ENCODE measurements around the gene GIMAP8. TPM values are rescaled to one million over a fixed set of nuclear protein-coding genes. Genes with fewer than 3 reads are reported as not detected.

GIMAP8 gene
- total RNA-seq, 1 donor from 2014 or later, result not detected

DNA sequence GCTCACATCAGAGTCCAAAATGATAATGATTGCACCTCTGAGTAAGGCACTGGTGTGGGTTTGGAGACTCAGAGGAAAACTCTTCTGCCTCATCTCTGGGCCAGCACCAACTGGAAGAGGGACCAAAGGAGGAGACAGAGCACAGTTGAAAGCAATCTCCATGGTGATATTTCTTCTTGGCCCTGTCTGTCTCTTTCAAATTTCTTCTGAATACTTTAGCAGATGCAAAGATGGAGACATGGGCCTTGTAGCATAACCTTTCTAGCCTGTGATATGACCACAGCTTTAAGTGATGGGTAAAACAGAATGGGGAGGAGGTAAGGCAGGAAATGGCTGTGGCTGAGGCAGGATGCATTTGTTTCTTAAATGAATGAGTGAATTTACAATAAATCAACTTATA lies 52.1 kb downstream of the GIMAP8 start:
- Mint-ChIP-seq H3K36me3 (ENCODE audit: unreplicated experiment) (peaks cover 7% of the 10 kb centered on the region), H3K27ac (ENCODE audit: unreplicated experiment) (no peak overlapping the region), H3K27me3 (ENCODE audit: unreplicated experiment) (peaks cover 1% of the 10 kb centered on the region), H3K4me1 (ENCODE audit: low read depth, unreplicated experiment) (no peaks in the 10 kb centered on the region), H3K9me3 (ENCODE audit: unreplicated experiment) (peaks cover 5% of the 10 kb centered on the region), H3K4me3 (ENCODE audit: unreplicated experiment) (no peak overlapping the region)
- TF ChIP-seq, protein P1, sequence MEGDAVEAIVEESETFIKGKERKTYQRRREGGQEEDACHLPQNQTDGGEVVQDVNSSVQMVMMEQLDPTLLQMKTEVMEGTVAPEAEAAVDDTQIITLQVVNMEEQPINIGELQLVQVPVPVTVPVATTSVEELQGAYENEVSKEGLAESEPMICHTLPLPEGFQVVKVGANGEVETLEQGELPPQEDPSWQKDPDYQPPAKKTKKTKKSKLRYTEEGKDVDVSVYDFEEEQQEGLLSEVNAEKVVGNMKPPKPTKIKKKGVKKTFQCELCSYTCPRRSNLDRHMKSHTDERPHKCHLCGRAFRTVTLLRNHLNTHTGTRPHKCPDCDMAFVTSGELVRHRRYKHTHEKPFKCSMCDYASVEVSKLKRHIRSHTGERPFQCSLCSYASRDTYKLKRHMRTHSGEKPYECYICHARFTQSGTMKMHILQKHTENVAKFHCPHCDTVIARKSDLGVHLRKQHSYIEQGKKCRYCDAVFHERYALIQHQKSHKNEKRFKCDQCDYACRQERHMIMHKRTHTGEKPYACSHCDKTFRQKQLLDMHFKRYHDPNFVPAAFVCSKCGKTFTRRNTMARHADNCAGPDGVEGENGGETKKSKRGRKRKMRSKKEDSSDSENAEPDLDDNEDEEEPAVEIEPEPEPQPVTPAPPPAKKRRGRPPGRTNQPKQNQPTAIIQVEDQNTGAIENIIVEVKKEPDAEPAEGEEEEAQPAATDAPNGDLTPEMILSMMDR (IDR thresholded peaks at IDR 0.05; ENCODE audit: partially characterized antibody, unreplicated experiment), result no peak
- no peak for DNase-seq

DNA sequence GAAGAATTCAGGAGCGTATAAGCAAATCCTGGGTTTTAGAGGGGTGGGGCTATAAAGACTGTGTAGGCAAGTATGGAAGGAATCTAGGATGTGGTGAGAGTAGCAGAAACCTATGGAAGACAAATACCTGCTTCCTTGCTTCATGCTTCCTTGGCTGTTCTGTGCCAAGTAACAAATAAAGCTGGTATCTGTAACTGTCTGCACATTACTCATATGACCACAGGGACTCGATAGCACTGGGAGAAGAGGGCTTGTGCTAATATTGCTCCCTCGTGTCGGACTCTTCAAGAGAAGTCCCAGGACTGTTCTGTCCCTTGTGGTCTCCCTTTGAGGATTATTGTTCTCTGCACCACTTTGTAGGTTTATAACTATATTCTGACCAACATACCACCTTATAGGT lies 52.7 kb downstream of the GIMAP8 start:
- no peaks in the 10 kb centered on the region for H3K4me1 Mint-ChIP-seq (ENCODE audit: low read depth, unreplicated experiment)
- TF ChIP-seq, protein P1 (IDR thresholded peaks at IDR 0.05; ENCODE audit: partially characterized antibody, unreplicated experiment), result no peak
- H3K27me3 Mint-ChIP-seq (ENCODE audit: unreplicated experiment), result peaks cover 1% of the 10 kb centered on the region
- no peak overlapping the region for H3K4me3 Mint-ChIP-seq (ENCODE audit: unreplicated experiment)
- DNase-seq, result no peak
- H3K27ac Mint-ChIP-seq (ENCODE audit: unreplicated experiment), result no peak overlapping the region
- H3K36me3 Mint-ChIP-seq (ENCODE audit: unreplicated experiment), result peaks cover 7% of the 10 kb centered on the region
- H3K9me3 Mint-ChIP-seq (ENCODE audit: unreplicated experiment), result peaks cover 5% of the 10 kb centered on the region

DNA sequence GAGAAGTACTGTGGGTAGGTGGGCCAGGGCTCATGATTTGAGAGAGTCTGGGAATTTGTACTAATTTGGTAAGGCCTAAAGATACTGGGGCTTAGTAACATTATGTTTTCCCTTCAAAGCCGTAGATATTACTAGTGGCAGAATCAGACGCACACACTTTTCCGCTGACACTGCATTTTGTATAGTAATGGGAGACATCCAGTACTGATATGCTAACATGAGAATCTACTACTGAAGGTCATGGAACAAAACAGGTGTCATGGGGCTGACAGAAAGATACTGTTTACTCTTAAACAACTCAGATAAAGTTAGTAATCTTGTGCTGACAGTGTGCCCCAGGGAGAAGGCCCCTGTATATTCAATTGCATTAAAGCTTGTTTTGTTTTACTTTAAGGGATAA lies 53.2 kb downstream of the GIMAP8 start:
- TF ChIP-seq, protein P1 (IDR thresholded peaks at IDR 0.05; ENCODE audit: partially characterized antibody, unreplicated experiment), result no peak
- Mint-ChIP-seq H3K36me3 (ENCODE audit: unreplicated experiment) (peaks cover 7% of the 10 kb centered on the region), H3K27me3 (ENCODE audit: unreplicated experiment) (peaks cover 1% of the 10 kb centered on the region), H3K9me3 (ENCODE audit: unreplicated experiment) (peaks cover 4% of the 10 kb centered on the region), H3K27ac (ENCODE audit: unreplicated experiment) (no peak overlapping the region), H3K4me1 (ENCODE audit: low read depth, unreplicated experiment) (no peaks in the 10 kb centered on the region), H3K4me3 (ENCODE audit: unreplicated experiment) (no peak overlapping the region)
- DNase-seq, result no peak

DNA sequence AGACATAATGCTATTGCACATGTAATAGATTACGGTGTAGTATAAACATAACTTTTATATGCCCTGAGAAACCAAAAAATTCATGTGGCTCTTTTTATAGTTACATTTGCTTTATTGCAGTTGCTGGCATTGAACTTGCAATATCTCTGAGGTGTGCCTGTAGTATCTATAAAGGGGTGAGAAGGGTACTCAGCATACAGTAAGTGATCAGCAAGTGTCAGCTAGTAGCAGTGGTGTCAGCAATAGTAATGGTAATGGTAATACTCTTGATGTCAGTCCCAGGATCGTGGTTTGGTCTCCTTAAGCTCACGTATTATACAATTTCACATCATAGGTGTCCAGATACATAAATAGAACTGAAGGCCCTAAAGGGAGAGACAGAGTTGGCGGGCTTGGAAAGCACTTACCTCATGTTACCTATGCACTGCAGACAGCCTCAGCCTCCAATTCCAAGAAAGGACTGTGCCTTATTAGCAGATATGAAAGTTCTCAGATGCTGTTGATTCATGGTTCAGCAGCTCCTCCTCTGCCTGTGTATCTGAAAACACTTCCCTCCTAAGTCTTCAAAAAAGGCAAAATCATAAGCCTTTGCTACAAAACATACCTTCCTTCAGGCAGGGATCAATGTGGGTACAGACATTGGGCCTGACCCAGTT lies 57.6 kb downstream of the GIMAP8 start:
- Mint-ChIP-seq H3K4me3 (ENCODE audit: unreplicated experiment) (no peak overlapping the region), H3K9me3 (ENCODE audit: unreplicated experiment) (no peaks in the 10 kb centered on the region), H3K27me3 (ENCODE audit: unreplicated experiment) (no peaks in the 10 kb centered on the region), H3K36me3 (ENCODE audit: unreplicated experiment) (peaks cover 7% of the 10 kb centered on the region), H3K27ac (ENCODE audit: unreplicated experiment) (no peak overlapping the region), H3K4me1 (ENCODE audit: low read depth, unreplicated experiment) (no peaks in the 10 kb centered on the region)
- no peak for DNase-seq
- TF ChIP-seq, protein P1 (IDR thresholded peaks at IDR 0.05; ENCODE audit: partially characterized antibody, unreplicated experiment), result no peak

DNA sequence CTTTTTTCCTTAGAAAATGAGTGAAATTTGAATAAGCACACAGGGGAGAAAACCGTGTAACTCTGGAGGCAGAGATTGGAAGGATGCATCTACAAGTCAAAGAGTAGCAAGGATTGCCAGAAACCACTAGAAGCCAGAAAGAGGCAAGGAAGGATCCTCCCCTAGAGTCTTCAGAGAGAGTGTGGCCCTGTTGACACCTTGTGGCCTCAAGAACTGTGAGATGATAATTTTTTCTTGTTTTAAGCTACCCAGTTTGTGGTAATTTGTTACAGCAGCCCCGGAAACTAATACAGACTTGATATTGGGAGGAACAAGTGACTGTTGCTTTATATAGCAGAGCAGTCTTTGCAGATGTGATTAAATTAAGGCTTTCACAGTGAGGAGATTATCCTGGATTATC lies 60.6 kb downstream of the GIMAP8 start:
- H3K27me3 Mint-ChIP-seq (ENCODE audit: unreplicated experiment), result no peaks in the 10 kb centered on the region

More for the DNA sequence above, 60.6 kb downstream of the GIMAP8 start:
- H3K9me3 Mint-ChIP-seq (ENCODE audit: unreplicated experiment), result no peaks in the 10 kb centered on the region
- H3K4me3 Mint-ChIP-seq (ENCODE audit: unreplicated experiment), result no peak overlapping the region
- no peak for DNase-seq
- H3K27ac Mint-ChIP-seq (ENCODE audit: unreplicated experiment), result no peak overlapping the region
- H3K4me1 Mint-ChIP-seq (ENCODE audit: low read depth, unreplicated experiment), result no peaks in the 10 kb centered on the region
- TF ChIP-seq, protein P1 (IDR thresholded peaks at IDR 0.05; ENCODE audit: partially characterized antibody, unreplicated experiment), result no peak
- peaks cover 7% of the 10 kb centered on the region for H3K36me3 Mint-ChIP-seq (ENCODE audit: unreplicated experiment)
